ENCODE results near the gene HS3ST5.

GRCh38 chr6:114083251-114083650 is 259.6 kb downstream of the HS3ST5 start:
- TF ChIP-seq CTCF (IDR thresholded peaks at IDR 0.05) (no peak), ZFX (IDR thresholded peaks at IDR 0.05; ENCODE audit: borderline replicate concordance) (no peak)
